ENCODE measurements around the gene SCG3. TPM values are rescaled to one million over a fixed set of nuclear protein-coding genes. Genes with fewer than 3 reads are reported as not detected.
"Not testable (repeated sequence)": the region's sequence is repeated elsewhere in the genome, so short reads cannot be mapped to it uniquely, and the experiment has no call there.

Gene SCG3
- total RNA-seq, 4 donors from 2014 or later, result 0.23 to 1.2 (median 0.43) TPM

GRCh38 chr15:51647128-51647562 is 34.2 kb upstream of the SCG3 start:
- 54% methylated on average over 3 of the region's 3 CpGs for WGBS
- Histone ChIP-seq H3K4me1 (no peaks in the 10 kb centered on the region), H3K27me3 (no peaks in the 10 kb centered on the region), H3K27ac (replicated peaks in 1 of 4) (no peak overlapping the region), H3K4me3 (no peak overlapping the region), H3K9me3 (no peaks in the 10 kb centered on the region), H3K36me3 (no peaks in the 10 kb centered on the region)
- TF ChIP-seq POLR2A (IDR thresholded peaks at IDR 0.05; ENCODE audit: low read depth) (no peak), EP300 (IDR thresholded peaks at IDR 0.05) (no peak)
- DNase-seq (ENCODE audit: extremely low spot score), result no peak
- intact Hi-C loops (cut with DNase I), result no loop called here

- H3K27ac ChIP-seq (replicated peaks in 1 of 4); H3K9me3 ChIP-seq; H3K4me1 ChIP-seq; intact Hi-C loops (cut with DNase I); H3K4me3 ChIP-seq; DNase-seq (ENCODE audit: extremely low spot score); H3K36me3 ChIP-seq; H3K27me3 ChIP-seq: not testable (repeated sequence)
- 69% methylated on average over 1 of the region's 1 CpG for WGBS
These were observed 33.2 kb upstream of the SCG3 start for GRCh38 chr15:51648101-51648500.

GRCh38 chr15:51648643-51649042 is 32.7 kb upstream of the SCG3 start:
- H3K4me3 ChIP-seq; intact Hi-C loops (cut with DNase I); H3K9me3 ChIP-seq; DNase-seq (ENCODE audit: extremely low spot score); H3K4me1 ChIP-seq; H3K36me3 ChIP-seq; H3K27me3 ChIP-seq; H3K27ac ChIP-seq (replicated peaks in 1 of 4): not testable (repeated sequence)
- 82% methylated on average over 4 of the region's 4 CpGs for WGBS

- intact Hi-C loops (cut with DNase I), result loop anchor here (1.0 kb wide), 1 partner anchor 126 kb away; no protein-coding TSS in a partner anchor
- H3K27me3 ChIP-seq, result no peaks in the 10 kb centered on the region
- no peak for TF ChIP-seq POLR2AphosphoS5 (IDR thresholded peaks at IDR 0.05)
- TF ChIP-seq CTCF (IDR thresholded peaks at IDR 0.05), result peak; percentile 73 to 78 (median 77)
- DNase-seq (ENCODE audit: extremely low spot score), result no peak
- H3K9me3 ChIP-seq, result no peaks in the 10 kb centered on the region
- no peaks in the 10 kb centered on the region for H3K4me1 ChIP-seq
- 45% methylated on average over 4 of the region's 4 CpGs for WGBS
- H3K36me3 ChIP-seq, result no peaks in the 10 kb centered on the region
- H3K27ac ChIP-seq (replicated peaks in 1 of 4), result no peak overlapping the region
- no peak overlapping the region for H3K4me3 ChIP-seq
These were observed 31.4 kb upstream of the SCG3 start for GRCh38 chr15:51649659-51650521.

- Histone ChIP-seq H3K4me3 (no peak overlapping the region), H3K36me3 (no peaks in the 10 kb centered on the region), H3K4me1 (no peaks in the 10 kb centered on the region), H3K27me3 (no peaks in the 10 kb centered on the region), H3K27ac (replicated peaks in 1 of 4) (no peak overlapping the region), H3K9me3 (no peaks in the 10 kb centered on the region)
- TF ChIP-seq EP300 (IDR thresholded peaks at IDR 0.05) (no peak), CTCF (IDR thresholded peaks at IDR 0.05) (no peak), POLR2AphosphoS5 (IDR thresholded peaks at IDR 0.05) (no peak), POLR2A (IDR thresholded peaks at IDR 0.05; ENCODE audit: low read depth) (no peak)
- intact Hi-C loops (cut with DNase I), result no loop called here
- 81% methylated on average over 5 of the region's 5 CpGs for WGBS
- no peak for DNase-seq (ENCODE audit: extremely low spot score)
These were observed 29.1 kb upstream of the SCG3 start for GRCh38 chr15:51652084-51652668.

- H3K27me3 ChIP-seq; intact Hi-C loops (cut with DNase I): not testable (repeated sequence)
- 94% methylated on average over 23 of the region's 24 CpGs for WGBS
These were observed 25.8 kb upstream of the SCG3 start for GRCh38 chr15:51655401-51656057.

More at GRCh38 chr15:51655401-51656057, 25.8 kb upstream of the SCG3 start:
- H3K4me3 ChIP-seq; H3K9me3 ChIP-seq; H3K4me1 ChIP-seq; H3K36me3 ChIP-seq; DNase-seq (ENCODE audit: extremely low spot score); H3K27ac ChIP-seq (replicated peaks in 1 of 4): not testable (repeated sequence)
